ENCODE results near the gene KIAA1614. TPM values are rescaled to one million over a fixed set of nuclear protein-coding genes. Genes with fewer than 3 reads are reported as not detected.

The KIAA1614 gene
- total RNA-seq, 1 experiment from 2014 or later: 0.32 TPM

Other genes with a start within 250 kb of the KIAA1614 start
- 27.0 and 27.4 TPM in 2 replicates for gene STX6, start 110.0 kb downstream of the KIAA1614 start, total RNA-seq (2014; rRNA removed; shearing (Covaris generic))
- 12.4 and 14.8 TPM in 2 replicates for gene MR1, start 121.1 kb downstream of the KIAA1614 start, total RNA-seq (2014; rRNA removed; shearing (Covaris generic))
- 31.5 and 32.6 TPM in 2 replicates for gene IER5, start 175.8 kb downstream of the KIAA1614 start, total RNA-seq (2014; rRNA removed; shearing (Covaris generic))

Measured in SK-MEL-5 (cell line).